Ishikawa (cell line): ENCODE results near the gene GAB1.

ENCODE experiments used
- CEBPB ChIP-seq: IDR thresholded peaks from 2 replicates; pipeline ENCODE4 v1.6.1; 2012
- CREB1 ChIP-seq: IDR thresholded peaks from 2 replicates; pipeline ENCODE4 v1.6.1; 2012; ENCODE audit warnings: low read depth
- EGR1 ChIP-seq: IDR thresholded peaks from 2 replicates; pipeline ENCODE4 v1.6.1; 2012
- EP300 ChIP-seq: IDR thresholded peaks from 2 replicates; pipeline ENCODE4 v1.6.1; 2012; ENCODE audit warnings: borderline replicate concordance
- FOXM1 ChIP-seq: IDR thresholded peaks from 2 replicates; pipeline ENCODE4 v1.6.1; 2012; ENCODE audit warnings: low read depth, borderline replicate concordance
- MAX ChIP-seq: IDR thresholded peaks from 2 replicates; pipeline ENCODE4 v1.6.1; 2012
- NFIC ChIP-seq: IDR thresholded peaks from 2 replicates; pipeline ENCODE4 v1.6.1; 2012
- RAD21 ChIP-seq: IDR thresholded peaks from 2 replicates; pipeline ENCODE4 v1.6.1; 2012; ENCODE audit warnings: low read depth
- REST ChIP-seq: IDR thresholded peaks from 2 replicates; pipeline ENCODE4 v1.6.1; 2012; ENCODE audit warnings: low read depth, mild to moderate bottlenecking
- TAF1 ChIP-seq: IDR thresholded peaks from 2 replicates; pipeline ENCODE4 v1.6.1; 2012; ENCODE audit warnings: low read depth, mild to moderate bottlenecking
- TCF12 ChIP-seq: IDR thresholded peaks from 2 replicates; pipeline ENCODE4 v1.6.1; 2012; ENCODE audit warnings: low read depth
- TEAD4 ChIP-seq: IDR thresholded peaks from 2 replicates; pipeline ENCODE4 v1.6.1; 2012
- USF1 ChIP-seq: IDR thresholded peaks from 2 replicates; pipeline ENCODE4 v1.6.1; 2012
- YY1 ChIP-seq: IDR thresholded peaks from 2 replicates; pipeline ENCODE4 v1.6.1; 2012; ENCODE audit warnings: low read depth
- ZBTB7A ChIP-seq: IDR thresholded peaks from 2 replicates; pipeline ENCODE4 v1.6.1; 2012; ENCODE audit warnings: low read depth

Gene GAB1

DNA sequence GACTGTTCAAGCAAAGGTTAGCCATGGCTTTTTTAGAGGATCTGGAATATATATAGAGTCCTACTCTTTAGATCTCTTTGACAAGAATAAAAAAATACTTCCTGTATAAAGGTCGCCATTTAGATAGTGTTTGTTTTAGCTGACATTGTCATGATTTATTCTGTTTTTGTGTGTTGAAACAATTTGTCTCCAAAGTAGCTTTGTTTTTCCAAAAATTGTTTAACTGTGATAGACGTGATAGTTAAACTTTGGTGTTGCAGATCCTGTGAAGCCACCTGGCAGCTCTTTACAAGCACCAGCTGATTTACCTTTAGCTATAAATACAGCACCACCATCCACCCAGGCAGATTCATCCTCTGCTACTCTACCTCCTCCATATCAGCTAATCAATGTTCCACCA is 96.6 kb downstream of the GAB1 start:
- TF ChIP-seq USF1 = no peak
- no peak for TF ChIP-seq MAX
- no peak for TF ChIP-seq TCF12
- no peak for TF ChIP-seq TAF1
- TF ChIP-seq CEBPB = no peak
- TF ChIP-seq EP300 = no peak
- TF ChIP-seq TEAD4 = no peak
- TF ChIP-seq ZBTB7A = no peak
- no peak for TF ChIP-seq FOXM1
- TF ChIP-seq EGR1 = no peak
- no peak for TF ChIP-seq REST
- no peak for TF ChIP-seq YY1
- TF ChIP-seq RAD21 = no peak
- TF ChIP-seq NFIC = no peak

DNA sequence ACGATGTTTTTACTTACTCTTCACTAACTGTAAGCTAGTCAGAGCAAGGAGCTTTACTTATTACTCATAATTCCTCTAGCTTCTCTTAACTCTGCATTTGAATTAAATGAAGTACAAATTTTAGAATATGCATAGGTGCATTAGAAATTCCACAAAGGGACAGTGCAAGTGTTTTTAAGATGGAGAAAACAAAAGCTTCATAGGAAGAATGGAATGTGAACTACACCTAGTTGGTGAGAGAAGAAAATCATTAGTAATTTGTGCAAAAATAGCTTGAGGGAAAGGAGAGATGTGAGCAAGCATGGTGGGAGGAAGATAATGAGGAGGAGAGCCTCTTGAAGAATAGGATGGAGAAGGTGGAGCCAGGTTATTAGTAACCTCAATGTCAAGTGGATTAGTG is 99.3 kb downstream of the GAB1 start:
- TF ChIP-seq REST = no peak

GRCh38 chr4:143437476-143437875 is 100.8 kb downstream of the GAB1 start:
- TF ChIP-seq CREB1 (no peak), MAX (no peak), EGR1 (no peak), RAD21 (no peak), REST (no peak), FOXM1 (no peak), YY1 (no peak), USF1 (no peak), TAF1 (no peak), CEBPB (no peak), EP300 (no peak), TCF12 (no peak)

DNA sequence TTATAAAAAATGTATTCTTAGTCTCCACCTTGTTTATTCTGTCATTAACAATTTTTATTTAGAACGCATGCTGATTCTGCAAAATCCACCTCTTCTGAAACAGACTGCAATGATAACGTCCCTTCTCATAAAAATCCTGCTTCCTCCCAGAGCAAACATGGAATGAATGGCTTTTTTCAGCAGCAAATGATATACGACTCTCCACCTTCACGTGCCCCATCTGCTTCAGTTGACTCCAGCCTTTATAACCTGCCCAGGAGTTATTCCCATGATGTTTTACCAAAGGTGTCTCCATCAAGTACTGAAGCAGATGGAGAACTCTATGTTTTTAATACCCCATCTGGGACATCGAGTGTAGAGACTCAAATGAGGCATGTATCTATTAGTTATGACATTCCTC is 101.3 kb downstream of the GAB1 start:
- TF ChIP-seq MAX (no peak), ZBTB7A (no peak), CEBPB (no peak), YY1 (no peak), CREB1 (no peak), NFIC (no peak), USF1 (no peak), TCF12 (no peak), REST (no peak), EGR1 (no peak), TAF1 (no peak), EP300 (no peak), RAD21 (no peak), FOXM1 (no peak), TEAD4 (no peak)
